Adrenal gland (tissue), 5 donors: ENCODE results near the gene MAFF.
"Not testable (repeated sequence)": the region's sequence is repeated elsewhere in the genome, so short reads cannot be mapped to it uniquely, and the experiment has no call there.

Experiments
- CTCF ChIP-seq, 6 experiments: fragments of 450-650 bp in 4 of 6; fragments of 200-600 bp in 2 of 6; sonication (generic) in 1 of 6; IDR thresholded peaks; 1 replicate in 5 of 6; 2 replicates in 1 of 6; pipeline versions ENCODE4 v1.5.1 to v1.8.0; 2016 to 2021; ENCODE audit warnings: antibody characterized with exemption in 6 of 6, mild to moderate bottlenecking in 2 of 6, moderate library complexity in 1 of 6
- POLR2A ChIP-seq, 2 donors: fragments of 450-650 bp; IDR thresholded peaks; one replicate each; pipeline ENCODE4 v1.6.1; 2017; ENCODE audit warnings: antibody characterized with exemption in 2 of 2, mild to moderate bottlenecking in 2 of 2, moderate library complexity in 1 of 2
- donor health status: DM: no; HTN: no; CAD: no.

GRCh38 chr22:38177571-38177925, 24.2 kb upstream of the MAFF start:
- not testable (repeated sequence) for TF ChIP-seq CTCF, POLR2A (IDR thresholded peaks at IDR 0.05)
